ENCODE measurements around the gene NAP1L4. TPM values are rescaled to one million over a fixed set of nuclear protein-coding genes. Genes with fewer than 3 reads are reported as not detected.

Gene NAP1L4
- total RNA-seq, 1 experiment from 2014 or later = 189 TPM

GRCh38 chr11:3028813-3029212 lies 36.7 kb upstream of the NAP1L4 start:
- TF ChIP-seq ZNF425 (CRISPR knock-in tag; conservative IDR thresholded peaks at IDR 0.05) = no peak
- TF ChIP-seq CBFB (CRISPR knock-in tag; IDR thresholded peaks at IDR 0.05; ENCODE audit: low read depth) = no peak
- no peak for TF ChIP-seq JAZF1 (CRISPR knock-in tag; IDR thresholded peaks at IDR 0.05)
- TF ChIP-seq GABPB1 (CRISPR knock-in tag; IDR thresholded peaks at IDR 0.05) = no peak
- no peak for TF ChIP-seq ARID4B (CRISPR knock-in tag; IDR thresholded peaks at IDR 0.05; ENCODE audit: borderline replicate concordance)
- TF ChIP-seq OVOL2 (CRISPR knock-in tag; IDR thresholded peaks at IDR 0.05; ENCODE audit: borderline replicate concordance) = no peak
- no peaks in the 10 kb centered on the region for H3K27me3 Mint-ChIP-seq (ENCODE audit: low read depth)
- H3K36me3 Mint-ChIP-seq = peaks cover 65% of the 10 kb centered on the region
- H3K4me3 Mint-ChIP-seq = no peak overlapping the region
- no peaks in the 10 kb centered on the region for H3K4me1 Mint-ChIP-seq
- CTCF ChIA-PET = no interaction called here
- no peak for ATAC-seq
- H3K27ac Mint-ChIP-seq = no peak overlapping the region
- DNase-seq (ENCODE audit: low spot score) = no peak
- POLR2A ChIA-PET = no interaction called here
- H3K9me3 Mint-ChIP-seq = no peaks in the 10 kb centered on the region

- Mint-ChIP-seq H3K4me1 (peaks cover 6% of the 10 kb centered on the region; the same call in 1 of the 2 replicates), H3K27ac (no peak overlapping the region), H3K36me3 (peaks cover 58% of the 10 kb centered on the region), H3K4me3 (no peak overlapping the region), H3K27me3 (ENCODE audit: low read depth) (no peaks in the 10 kb centered on the region), H3K9me3 (no peaks in the 10 kb centered on the region)
- ATAC-seq (no peak), DNase-seq (ENCODE audit: low spot score) (no peak)
- CTCF ChIA-PET = interaction anchor here (1.4 to 1.5 kb wide), 2 partner anchors 11 to 65 kb away, joined by 4 to 6 read pairs; no protein-coding TSS in a partner anchor
- TF ChIP-seq, protein P1, sequence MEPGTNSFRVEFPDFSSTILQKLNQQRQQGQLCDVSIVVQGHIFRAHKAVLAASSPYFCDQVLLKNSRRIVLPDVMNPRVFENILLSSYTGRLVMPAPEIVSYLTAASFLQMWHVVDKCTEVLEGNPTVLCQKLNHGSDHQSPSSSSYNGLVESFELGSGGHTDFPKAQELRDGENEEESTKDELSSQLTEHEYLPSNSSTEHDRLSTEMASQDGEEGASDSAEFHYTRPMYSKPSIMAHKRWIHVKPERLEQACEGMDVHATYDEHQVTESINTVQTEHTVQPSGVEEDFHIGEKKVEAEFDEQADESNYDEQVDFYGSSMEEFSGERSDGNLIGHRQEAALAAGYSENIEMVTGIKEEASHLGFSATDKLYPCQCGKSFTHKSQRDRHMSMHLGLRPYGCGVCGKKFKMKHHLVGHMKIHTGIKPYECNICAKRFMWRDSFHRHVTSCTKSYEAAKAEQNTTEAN (CRISPR knock-in tag; IDR thresholded peaks at IDR 0.05) = no peak
- TF ChIP-seq CREB1 (CRISPR knock-in tag; IDR thresholded peaks at IDR 0.05) (no peak), SP1 (CRISPR knock-in tag; conservative IDR thresholded peaks at IDR 0.05) (no peak), ZNF138 (CRISPR knock-in tag; conservative IDR thresholded peaks at IDR 0.05) (no peak), CBFB (CRISPR knock-in tag; IDR thresholded peaks at IDR 0.05; ENCODE audit: low read depth) (no peak)
- POLR2A ChIA-PET = no interaction called here
Observed at GRCh38 chr11:3026803-3027202, 34.7 kb upstream of the NAP1L4 start.

DNA sequence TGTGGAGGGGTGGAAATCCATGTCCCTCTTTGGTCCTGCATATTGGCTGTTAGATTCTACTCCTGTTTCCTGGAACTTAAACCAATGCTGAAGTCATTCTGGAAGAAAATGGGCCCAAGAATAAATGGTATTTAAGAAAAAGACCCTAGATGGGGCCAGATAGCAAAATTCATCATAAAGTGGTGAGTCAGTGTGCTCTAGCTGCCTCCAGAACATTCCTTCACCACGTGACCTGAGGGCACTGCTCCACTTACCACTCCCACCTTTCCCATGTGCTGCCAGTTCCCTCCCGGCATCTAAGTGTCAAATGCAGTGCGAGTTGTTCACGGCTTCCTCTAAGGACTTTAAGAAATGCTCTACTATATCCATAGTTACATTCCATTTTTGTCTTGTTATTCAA lies 30.9 kb upstream of the NAP1L4 start:
- peaks cover 6% of the 10 kb centered on the region; the same call in 1 of the 2 replicates for H3K4me1 Mint-ChIP-seq
- H3K27ac Mint-ChIP-seq = peak overlapping the region; percentile 22; the same call in 1 of the 2 replicates
- H3K27me3 Mint-ChIP-seq (ENCODE audit: low read depth) = no peaks in the 10 kb centered on the region
- ChIA-PET CTCF (interaction anchor here (0.5 to 3.2 kb wide), 4 partner anchors 15 to 144 kb away, joined by 3 to 15 read pairs (median 4); no protein-coding TSS in a partner anchor), POLR2A (interaction anchor here (1.1 kb wide), 1 partner anchor 20 kb away, joined by 3 read pairs; no protein-coding TSS in a partner anchor)
- ATAC-seq (no peak), DNase-seq (ENCODE audit: low spot score) (no peak)
- no peak overlapping the region for H3K4me3 Mint-ChIP-seq
- H3K9me3 Mint-ChIP-seq = no peaks in the 10 kb centered on the region
- peaks cover 48% of the 10 kb centered on the region for H3K36me3 Mint-ChIP-seq
- TF ChIP-seq ESRRA (CRISPR knock-in tag; IDR thresholded peaks at IDR 0.05; ENCODE audit: borderline replicate concordance) (no peak), USF1 (CRISPR knock-in tag; IDR thresholded peaks at IDR 0.05) (no peak), ELF4 (CRISPR knock-in tag; IDR thresholded peaks at IDR 0.05; ENCODE audit: low read depth) (no peak), ZNF263 (CRISPR knock-in tag; IDR thresholded peaks at IDR 0.05; ENCODE audit: low read depth) (no peak), ZNF671 (CRISPR knock-in tag; IDR thresholded peaks at IDR 0.05) (no peak), CBFB (CRISPR knock-in tag; IDR thresholded peaks at IDR 0.05; ENCODE audit: low read depth) (no peak), CREB1 (CRISPR knock-in tag; IDR thresholded peaks at IDR 0.05) (no peak), E2F4 (CRISPR knock-in tag; IDR thresholded peaks at IDR 0.05; ENCODE audit: borderline replicate concordance, low read depth) (no peak), ZNF138 (CRISPR knock-in tag; conservative IDR thresholded peaks at IDR 0.05) (no peak), PRRX2 (CRISPR knock-in tag; IDR thresholded peaks at IDR 0.05) (no peak), SMAD3 (CRISPR knock-in tag; IDR thresholded peaks at IDR 0.05; ENCODE audit: borderline replicate concordance) (no peak)
- TF ChIP-seq, protein P2, sequence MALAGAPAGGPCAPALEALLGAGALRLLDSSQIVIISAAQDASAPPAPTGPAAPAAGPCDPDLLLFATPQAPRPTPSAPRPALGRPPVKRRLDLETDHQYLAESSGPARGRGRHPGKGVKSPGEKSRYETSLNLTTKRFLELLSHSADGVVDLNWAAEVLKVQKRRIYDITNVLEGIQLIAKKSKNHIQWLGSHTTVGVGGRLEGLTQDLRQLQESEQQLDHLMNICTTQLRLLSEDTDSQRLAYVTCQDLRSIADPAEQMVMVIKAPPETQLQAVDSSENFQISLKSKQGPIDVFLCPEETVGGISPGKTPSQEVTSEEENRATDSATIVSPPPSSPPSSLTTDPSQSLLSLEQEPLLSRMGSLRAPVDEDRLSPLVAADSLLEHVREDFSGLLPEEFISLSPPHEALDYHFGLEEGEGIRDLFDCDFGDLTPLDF (CRISPR knock-in tag; IDR thresholded peaks at IDR 0.05) = no peak
- TF ChIP-seq, protein P3, sequence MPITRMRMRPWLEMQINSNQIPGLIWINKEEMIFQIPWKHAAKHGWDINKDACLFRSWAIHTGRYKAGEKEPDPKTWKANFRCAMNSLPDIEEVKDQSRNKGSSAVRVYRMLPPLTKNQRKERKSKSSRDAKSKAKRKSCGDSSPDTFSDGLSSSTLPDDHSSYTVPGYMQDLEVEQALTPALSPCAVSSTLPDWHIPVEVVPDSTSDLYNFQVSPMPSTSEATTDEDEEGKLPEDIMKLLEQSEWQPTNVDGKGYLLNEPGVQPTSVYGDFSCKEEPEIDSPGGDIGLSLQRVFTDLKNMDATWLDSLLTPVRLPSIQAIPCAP (CRISPR knock-in tag; IDR thresholded peaks at IDR 0.05) = no peak

All from WTC11 (cell line).